ENCODE measurements around the gene CDHR5.

- TF ChIP-seq CTCF (IDR thresholded peaks at IDR 0.05) (no peak), POLR2A (IDR thresholded peaks at IDR 0.05) (no peak)
These were observed 15.4 kb upstream of the CDHR5 start for GRCh38 chr11:640021-640706.
